Liver (tissue), 3 donors: ENCODE data around the gene PARD3.

Experiments
- CTCF ChIP-seq: fragments of 150-350 bp; IDR thresholded peaks from 2 replicates; pipeline ENCODE4 v1.5.1; 2017; ENCODE audit warnings: improper control_type of control experiment, low read depth, low read length; ENCODE audit not compliant: missing input control
- JUND ChIP-seq, 2 donors: IDR thresholded peaks; 2 replicates each; pipeline ENCODE4 v1.6.1; 2016; ENCODE audit warnings: antibody characterized with exemption in 2 of 2
- MAX ChIP-seq: IDR thresholded peaks from 2 replicates; pipeline ENCODE4 v1.6.1; 2016; ENCODE audit warnings: antibody characterized with exemption
- SP1 ChIP-seq: IDR thresholded peaks from 2 replicates; pipeline ENCODE4 v1.6.1; 2018; ENCODE audit warnings: antibody characterized with exemption, mild to moderate bottlenecking
- TAF1 ChIP-seq: conservative IDR thresholded peaks from 2 replicates; pipeline ENCODE4 v1.6.1; 2016; ENCODE audit warnings: antibody characterized with exemption, mild to moderate bottlenecking
- TF ChIP-seq, protein P1 (sequence below): IDR thresholded peaks from 2 replicates; pipeline ENCODE4 v1.6.1; 2016; ENCODE audit warnings: antibody characterized with exemption
- donor health status: healthy.
- donor health status: healthy.

DNA sequence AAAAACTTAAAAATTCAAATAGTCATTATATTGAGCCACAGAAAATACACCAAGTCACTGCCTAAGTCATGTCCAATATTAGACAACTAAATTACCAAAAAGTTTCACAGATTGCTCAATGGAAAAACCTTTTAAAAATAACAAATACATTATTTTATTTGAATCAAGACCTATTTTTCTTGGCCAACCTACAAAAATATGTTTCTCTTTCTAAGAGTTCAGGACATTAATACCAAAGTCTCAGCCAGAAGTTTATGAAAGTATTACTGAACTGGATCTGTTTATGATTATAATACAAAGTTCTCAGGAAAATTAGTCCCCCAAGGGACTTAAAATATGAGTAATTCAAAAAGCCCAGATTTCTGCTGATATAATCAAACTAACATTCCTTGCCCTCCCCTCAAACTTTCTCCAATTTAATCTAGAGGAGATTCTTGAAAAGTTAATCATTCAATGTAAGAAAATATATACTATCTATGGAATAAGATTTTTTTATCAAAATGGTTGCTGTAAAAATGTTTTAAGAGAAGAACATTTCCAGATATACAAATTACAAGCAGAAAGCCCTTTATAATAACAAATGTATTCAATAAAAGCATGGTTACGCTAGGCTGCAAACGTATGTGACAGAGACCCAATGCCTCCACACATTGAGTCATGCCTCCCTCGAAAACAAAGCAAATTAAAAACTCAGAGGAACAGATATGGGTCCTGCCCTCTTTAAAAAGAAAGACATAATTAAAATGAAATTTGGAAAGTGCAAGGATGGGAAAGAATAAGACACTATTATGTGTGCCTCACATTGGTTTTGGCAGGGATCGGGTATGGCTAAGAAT is 381.6 kb downstream of the PARD3 start:
- TF ChIP-seq CTCF (no peak), JUND (IDR thresholded peaks at IDR 0.05) (no peak), MAX (no peak), SP1 (no peak), TAF1 (no peak)
- TF ChIP-seq, protein P1, sequence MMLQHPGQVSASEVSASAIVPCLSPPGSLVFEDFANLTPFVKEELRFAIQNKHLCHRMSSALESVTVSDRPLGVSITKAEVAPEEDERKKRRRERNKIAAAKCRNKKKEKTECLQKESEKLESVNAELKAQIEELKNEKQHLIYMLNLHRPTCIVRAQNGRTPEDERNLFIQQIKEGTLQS = no peak
